Vagina (tissue), 2 donors: ENCODE data around the gene OR11A1.

Experiments
- POLR2A ChIP-seq, 2 donors: fragments of 450-650 bp; IDR thresholded peaks; one replicate each; pipeline ENCODE4 v1.6.1; 2017; ENCODE audit warnings: antibody characterized with exemption in 2 of 2, mild to moderate bottlenecking in 2 of 2, moderate library complexity in 2 of 2
- POLR2AphosphoS5 ChIP-seq, 2 donors: sonication (generic); formaldehyde crosslinking; IDR thresholded peaks; one replicate each; pipeline ENCODE4 v1.9.0; 2017; ENCODE audit warnings: antibody characterized with exemption in 2 of 2, mild to moderate bottlenecking in 2 of 2, low read depth in 1 of 2; ENCODE audit not compliant: insufficient read depth in 1 of 2
- TF ChIP-seq, protein P1 (sequence below), 3 experiments: fragments of 450-650 bp in 2 of 3; fragments of 200-600 bp in 1 of 3; sonication (generic) in 1 of 3; IDR thresholded peaks; one replicate each; pipeline ENCODE4 v1.5.1; 2017 to 2019; ENCODE audit warnings: antibody characterized with exemption in 3 of 3, mild to moderate bottlenecking in 2 of 3, moderate library complexity in 2 of 3

DNA sequence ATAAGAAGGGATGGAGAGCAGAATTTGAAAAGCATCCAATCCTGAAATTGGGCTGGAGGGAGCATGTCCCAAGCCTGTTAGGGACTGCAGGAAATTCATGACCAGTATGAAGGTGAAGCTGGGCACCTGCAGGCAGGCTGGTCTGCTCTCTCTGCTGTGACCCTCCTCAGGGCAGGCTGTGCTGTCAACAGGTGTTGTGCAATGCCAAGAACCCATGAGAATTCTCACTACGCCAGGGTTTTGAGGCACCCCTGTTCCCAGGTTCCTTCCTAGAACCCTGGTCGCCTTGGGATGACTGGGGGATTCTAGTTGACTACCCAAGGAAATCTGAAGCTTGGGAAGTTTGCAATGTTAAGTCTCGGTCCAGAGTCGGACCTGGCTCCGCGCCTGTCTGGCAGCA is 44.2 kb upstream of the OR11A1 start:
- TF ChIP-seq, protein P1, sequence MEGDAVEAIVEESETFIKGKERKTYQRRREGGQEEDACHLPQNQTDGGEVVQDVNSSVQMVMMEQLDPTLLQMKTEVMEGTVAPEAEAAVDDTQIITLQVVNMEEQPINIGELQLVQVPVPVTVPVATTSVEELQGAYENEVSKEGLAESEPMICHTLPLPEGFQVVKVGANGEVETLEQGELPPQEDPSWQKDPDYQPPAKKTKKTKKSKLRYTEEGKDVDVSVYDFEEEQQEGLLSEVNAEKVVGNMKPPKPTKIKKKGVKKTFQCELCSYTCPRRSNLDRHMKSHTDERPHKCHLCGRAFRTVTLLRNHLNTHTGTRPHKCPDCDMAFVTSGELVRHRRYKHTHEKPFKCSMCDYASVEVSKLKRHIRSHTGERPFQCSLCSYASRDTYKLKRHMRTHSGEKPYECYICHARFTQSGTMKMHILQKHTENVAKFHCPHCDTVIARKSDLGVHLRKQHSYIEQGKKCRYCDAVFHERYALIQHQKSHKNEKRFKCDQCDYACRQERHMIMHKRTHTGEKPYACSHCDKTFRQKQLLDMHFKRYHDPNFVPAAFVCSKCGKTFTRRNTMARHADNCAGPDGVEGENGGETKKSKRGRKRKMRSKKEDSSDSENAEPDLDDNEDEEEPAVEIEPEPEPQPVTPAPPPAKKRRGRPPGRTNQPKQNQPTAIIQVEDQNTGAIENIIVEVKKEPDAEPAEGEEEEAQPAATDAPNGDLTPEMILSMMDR (IDR thresholded peaks at IDR 0.05), result no peak
- TF ChIP-seq POLR2A (IDR thresholded peaks at IDR 0.05) (no peak), POLR2AphosphoS5 (IDR thresholded peaks at IDR 0.05; ENCODE audit: insufficient read depth in 1 of 2, low read depth in 1 of 2) (no peak)
